Stimulated activated CD4-positive, alpha-beta T cell treated with anti-CD3 and anti-CD28 coated beads, TNF-alpha, amount 100 ng/mL, for 24 hours (primary cell): ENCODE results near the gene RFC5.
"Not testable (repeated sequence)": the region's sequence is repeated elsewhere in the genome, so short reads cannot be mapped to it uniquely, and the experiment has no call there.

Experiments
- DNase-seq, 3 experiments: peaks; one replicate each; pipeline ENCODE4 v3.0.0-alpha.2; 2020; ENCODE audit warnings: low read depth in 3 of 3

RFC5 gene

DNA sequence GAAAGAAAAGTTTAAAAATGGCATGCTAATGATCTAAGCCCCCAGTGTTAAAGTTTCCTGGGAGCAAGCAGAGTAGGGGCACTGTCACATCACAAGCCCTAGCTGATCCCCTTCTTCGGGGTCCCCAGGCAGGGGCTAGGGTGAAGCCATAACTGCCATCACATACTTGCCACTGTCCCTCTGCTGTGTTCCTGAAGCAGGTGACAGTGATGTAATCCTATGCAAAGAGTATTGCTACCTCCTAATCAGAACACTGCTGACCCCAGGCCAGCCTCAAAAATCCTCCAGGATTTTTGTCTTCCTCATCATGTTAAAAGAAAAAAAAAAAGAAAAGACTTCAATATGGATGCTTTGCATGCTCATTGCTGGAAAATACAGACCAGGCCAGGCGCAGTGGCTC lies 1.2 kb upstream of the RFC5 start:
- no peak for DNase-seq

DNA sequence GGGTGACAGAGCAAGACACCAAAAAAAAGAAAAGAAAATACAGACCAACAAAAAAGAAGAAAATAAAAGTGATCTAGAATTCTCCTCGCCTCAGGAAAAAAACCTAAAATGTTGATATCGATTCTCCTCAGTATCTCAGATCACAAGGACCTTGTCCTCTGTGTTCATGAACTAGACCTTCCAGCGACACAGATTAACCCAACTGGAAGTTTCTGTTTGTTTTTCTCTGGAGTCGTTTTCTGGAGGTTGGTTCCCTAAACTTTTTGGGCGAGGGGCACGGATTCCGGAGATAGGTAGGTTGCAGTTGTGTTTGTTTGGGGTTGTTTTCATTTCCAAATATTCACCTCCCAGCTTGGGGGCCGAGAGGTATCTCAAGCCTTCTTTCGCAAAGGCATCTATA lies 559 bp upstream of the RFC5 start:
- no peak for DNase-seq

DNA sequence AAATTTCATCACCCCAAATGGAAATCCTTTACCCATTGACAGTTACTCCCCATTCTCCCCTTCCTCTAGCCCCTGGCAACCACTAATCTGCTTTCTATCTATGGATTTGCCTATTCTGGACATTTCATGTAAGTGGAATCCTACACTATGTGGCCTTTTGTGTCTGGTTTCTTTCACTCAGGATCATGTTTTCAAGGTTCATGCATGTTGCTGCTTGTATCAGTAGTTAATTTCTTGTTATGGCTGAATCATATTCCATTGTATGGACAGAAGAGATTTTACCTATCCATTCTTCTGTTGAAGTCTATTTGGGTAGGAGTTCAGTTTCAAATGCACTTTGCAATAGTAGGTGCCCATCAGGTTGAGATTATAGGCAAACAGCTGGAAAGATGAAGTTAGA lies 1.4 kb downstream of the RFC5 start:
- DNase-seq: no peak

DNA sequence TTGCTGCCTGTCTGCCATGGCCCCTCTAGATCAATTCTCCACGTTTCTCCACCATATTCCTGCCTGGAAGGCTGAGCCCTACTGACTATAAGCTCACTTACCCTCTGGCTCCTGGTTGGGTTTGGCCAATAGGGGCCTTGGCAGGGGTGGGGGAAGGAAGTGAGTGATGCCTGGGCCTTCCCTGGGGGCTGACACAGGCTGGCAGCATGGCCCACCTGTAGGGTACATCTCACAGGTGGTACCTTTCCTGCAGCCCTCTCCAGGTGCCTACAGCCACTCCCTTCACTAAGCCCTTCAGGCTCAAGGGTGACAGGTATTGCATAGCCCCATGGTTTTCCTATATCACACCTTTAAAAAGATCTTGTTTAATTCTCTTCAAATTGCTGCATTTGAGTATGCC lies 3.5 kb downstream of the RFC5 start:
- DNase-seq: no peak

DNA sequence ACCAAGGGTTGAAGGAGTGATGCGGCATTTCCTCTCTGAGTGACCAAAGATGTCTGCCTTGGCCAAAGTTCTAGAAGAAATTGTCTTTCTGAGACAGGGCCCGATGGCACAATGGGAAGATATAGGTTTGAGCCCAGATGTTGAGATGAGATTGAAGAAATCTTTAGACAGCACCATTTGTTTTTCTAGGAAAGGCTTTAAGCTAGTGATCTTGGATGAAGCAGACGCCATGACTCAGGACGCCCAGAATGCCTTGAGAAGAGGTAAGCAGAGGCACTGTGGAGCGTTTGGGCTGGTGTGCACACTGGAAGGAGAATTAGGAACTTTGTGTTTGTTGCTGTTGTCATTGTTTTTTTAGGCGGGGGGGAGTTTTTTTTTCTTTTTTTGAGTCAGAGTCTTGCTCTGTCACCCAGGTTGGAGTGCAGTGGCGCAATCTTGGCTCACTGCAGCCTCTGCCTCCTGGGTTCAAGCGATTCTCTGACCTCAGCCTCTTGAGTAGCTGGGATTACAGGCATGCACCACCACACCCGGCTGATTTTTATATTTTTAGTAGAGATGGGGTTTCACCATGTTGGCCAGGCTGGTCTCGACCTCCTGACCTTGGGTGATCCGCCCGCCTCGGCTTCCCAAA lies 5.7 kb downstream of the RFC5 start:
- DNase-seq: not testable (repeated sequence)

DNA sequence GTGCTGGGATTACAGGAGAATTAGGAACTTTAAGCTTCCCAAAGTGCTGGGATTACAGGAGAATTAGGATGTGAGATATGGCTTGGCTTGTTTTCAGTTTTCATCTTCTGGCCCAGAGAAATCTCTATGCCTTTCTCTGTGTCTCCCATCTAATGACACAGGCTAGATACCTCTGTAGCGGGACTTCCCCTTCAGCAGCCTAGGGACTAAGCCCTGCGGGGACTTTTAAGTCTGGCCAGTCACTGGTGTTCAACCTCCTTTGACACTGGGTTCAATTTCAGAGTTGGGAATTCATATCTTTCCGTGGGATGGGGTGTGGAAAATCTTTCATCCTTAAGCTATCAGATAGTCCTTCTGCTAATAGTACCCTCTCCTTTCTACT lies 6.2 kb downstream of the RFC5 start:
- DNase-seq: no peak

DNA sequence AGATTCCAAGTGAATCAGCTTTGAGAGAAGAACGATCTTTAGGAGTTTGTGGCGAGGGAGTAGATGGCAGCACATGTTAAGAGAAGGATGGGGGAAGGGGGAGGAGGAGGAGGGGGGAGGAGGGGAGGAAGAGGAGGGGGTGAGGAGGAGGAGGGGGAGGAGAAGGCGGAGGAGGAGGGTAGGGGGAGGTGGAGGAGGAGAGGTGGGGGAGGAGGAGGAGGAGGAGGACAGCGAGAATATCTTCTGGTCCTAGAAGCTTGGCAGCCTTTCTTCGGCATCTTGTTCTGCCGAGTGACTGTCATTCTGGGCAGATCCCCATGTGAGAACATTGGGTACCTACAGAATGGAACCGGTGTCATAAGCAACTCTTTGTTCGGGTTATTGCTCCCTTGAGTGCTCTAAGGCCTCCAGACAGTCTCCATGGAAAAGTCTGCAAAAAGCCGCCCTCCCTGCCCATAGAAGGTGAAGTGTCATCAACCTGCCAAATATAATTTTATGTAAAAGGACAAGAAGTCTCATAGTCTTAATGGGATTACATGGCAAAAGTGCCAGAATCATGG lies 6.9 kb downstream of the RFC5 start:
- no peak for DNase-seq

DNA sequence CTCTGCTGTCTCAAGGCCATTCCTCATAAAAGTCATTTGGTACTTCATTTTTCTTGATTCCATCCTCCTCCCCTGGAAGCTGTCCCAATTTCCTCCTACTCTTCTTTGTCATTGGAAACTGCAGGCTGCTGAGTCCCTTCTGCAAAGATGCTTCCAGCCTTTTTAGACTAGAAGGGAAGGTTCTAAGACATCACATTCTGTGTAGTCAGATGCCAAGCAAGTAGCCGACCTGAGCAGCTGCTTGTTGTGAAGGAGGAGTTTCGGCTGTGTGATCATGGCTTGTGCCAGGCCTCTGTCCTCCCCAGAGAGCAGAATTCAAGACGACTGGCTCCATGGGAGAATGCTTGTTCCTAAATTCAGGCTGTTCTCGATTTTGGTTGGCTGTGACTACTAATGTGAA lies 8.7 kb downstream of the RFC5 start:
- no peak for DNase-seq

DNA sequence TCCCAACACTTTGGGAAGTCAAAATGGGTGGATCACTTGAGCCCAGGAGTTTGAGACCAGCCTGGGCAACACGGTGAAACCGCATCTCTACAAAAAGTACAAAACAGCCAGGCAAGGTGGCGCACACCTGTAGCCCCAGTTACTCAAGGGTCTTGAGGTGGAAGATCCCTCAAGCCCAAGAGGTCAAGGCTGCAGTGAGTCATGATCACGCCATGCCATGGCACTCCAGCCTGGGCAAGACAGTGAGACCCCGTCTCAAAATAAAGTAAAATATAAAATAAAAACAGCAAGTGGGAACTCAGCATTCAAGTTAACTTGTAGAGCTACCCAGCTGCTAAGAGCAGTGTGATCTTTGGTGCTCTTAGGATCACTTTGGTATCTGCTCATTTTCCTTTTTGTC lies 12.7 kb downstream of the RFC5 start:
- no peak for DNase-seq

DNA sequence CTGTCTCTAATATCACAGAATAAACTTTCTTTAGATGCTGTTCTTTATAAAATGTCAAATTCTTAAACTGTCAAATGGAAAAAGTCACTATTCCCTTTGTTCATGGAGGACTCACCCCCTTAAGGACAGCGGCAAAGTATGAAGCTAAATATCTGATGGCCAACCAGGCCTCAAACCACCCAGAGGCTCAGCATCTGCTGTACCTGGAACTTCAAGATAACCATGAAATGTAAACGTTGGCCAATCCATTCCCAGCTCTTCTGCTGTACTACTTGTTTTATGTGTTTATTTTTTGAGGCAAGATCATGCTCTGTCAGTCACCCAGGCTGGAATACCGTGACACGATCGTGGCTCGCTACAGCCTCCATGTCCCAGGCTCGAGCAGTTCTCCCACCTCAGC lies 15.7 kb downstream of the RFC5 start:
- no peak for DNase-seq

DNA sequence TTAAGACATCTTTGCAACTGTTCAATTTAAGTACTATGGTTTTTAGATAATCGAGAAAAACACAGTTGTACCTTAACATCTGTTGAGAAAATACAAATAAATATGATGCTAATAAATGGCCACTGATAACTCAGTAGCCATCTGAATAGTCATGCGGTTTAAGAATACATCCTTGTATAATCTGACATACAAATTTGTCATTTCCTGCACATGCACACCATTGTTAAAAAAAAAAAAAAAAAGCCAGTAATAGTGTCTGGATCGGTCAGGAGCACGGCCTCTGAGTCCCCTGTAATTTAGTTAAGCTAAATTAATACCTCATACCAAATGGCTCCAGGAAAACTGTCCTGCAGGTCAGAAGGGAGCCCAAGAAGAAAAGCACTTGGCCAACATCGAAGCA lies 16.8 kb downstream of the RFC5 start:
- DNase-seq: no peak

DNA sequence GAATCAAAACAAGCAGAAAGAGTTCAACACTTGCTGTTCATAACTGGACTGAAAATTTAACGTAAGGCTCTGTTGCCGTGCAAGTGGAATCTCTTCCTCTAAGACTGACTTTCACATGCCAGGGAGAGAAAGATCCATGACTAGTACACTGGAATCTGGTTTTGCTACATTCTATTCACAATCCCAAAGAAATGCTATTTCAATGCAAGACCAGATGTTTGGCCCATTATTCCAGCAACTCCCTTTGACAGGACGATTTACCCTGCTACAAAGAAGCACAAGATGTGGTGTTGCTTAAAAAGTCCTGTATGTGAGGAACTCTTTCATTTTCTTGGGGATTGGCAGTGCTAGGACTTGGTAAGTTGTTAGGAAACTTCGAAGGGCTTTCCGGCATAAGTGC lies 17.4 kb downstream of the RFC5 start:
- no peak for DNase-seq

DNA sequence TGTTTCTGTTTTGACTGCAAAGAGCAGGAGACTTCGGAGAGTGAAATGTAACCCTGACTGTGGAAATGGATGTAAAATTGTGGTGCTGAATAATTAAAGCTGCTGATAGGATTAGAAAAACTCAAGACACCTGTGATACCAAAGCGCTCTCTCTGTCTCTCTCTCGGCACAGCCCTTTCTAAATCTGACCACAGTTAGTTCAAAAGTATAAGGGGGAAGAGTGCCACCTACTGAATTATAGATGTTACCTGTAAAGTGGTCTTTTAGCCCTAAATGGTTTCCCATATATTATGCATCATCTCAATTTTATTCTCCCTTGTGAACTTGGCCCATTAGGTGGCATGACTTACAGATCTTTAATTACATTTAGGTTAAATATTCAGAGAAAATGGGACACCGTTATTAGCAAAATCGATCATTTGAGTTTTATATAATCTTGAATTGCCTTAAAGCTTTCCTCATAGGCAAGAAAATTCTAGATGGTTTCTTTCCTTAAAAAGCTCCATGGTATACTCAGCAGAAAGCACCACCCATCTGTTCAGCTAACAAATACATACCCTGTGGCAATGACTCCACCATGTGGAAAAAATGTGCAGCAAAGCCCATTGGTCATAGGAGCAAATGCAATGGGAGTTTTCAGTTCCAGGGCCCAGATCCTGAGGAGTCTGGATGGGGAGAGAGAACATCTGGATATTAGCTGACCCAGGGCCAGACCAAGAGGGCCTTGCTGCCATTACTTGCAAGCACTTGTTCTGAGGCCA lies 18.1 kb downstream of the RFC5 start:
- no peak for DNase-seq

DNA sequence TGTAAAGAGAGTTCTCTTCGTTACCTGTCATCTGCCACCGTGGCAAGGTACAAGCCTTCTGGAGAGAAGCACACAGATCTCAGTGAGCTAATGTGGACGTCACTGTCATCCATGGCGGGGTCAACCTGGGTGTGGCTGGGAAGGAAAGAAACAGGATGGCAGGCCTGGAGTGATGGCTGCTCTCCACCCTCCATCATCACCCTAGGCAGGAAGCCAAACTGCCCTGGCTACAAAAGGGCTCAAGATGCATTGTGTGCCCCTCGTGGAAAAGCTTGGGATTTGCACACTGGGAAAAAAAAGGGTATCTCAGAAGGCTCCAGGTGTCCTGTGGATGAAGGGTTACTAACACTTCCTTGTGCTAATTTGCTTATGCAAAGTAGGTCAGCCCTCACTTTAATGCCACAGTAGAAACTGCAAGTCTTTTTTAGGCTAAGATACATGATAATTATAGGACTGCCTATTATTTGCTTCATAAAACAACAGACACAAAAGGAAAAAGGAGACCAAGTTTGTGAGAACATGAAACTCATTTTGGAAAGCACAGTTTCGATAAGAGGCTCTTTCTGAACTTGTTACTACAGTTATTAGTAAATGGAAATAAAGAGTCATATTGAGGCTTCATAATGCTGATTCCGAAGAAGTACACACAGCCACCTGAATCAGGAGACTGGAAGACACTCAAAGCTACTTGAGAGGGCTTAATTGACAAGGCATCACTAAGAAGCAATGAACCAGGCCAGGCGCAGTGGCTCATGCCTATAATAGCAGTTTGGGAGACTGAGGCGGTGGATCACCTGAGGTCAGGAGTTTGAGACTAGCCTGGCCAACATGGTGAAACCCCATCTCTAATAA lies 18.9 kb downstream of the RFC5 start:
- no peak for DNase-seq

DNA sequence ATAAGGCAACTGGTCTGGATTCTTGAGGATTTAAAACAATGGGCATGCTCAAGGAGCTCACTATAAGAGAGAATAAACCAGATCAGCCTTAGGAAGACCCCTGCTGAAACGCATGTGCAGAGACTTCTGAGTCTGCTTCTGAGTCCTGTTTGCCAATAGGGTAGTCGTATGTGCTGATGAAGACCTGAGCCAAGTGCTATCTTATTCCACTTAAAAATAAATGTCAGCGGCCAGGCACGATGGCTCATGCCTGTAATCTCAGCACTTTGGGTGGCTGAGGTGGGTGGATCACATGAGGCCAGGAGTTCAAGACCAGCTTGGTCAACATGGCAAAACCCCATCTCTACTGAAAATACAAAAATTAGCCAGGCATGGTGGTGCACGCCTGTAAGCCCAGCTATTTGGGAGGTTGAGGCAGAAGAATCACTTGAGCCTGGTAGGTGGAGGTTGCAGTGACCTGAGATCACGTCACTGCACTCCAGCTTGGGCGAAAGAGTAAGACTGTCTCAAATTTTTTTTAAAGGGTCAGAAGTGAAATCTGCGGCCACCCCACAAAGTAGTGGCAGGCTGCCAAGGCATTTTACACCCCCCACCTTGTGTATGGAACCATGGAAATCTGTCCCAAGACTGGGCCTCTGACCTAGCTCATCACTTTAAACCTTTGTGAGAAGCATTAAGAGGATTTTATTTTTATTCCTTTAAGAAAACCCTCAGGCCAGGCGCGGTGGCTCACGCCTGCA lies 20.3 kb downstream of the RFC5 start:
- no peak for DNase-seq

DNA sequence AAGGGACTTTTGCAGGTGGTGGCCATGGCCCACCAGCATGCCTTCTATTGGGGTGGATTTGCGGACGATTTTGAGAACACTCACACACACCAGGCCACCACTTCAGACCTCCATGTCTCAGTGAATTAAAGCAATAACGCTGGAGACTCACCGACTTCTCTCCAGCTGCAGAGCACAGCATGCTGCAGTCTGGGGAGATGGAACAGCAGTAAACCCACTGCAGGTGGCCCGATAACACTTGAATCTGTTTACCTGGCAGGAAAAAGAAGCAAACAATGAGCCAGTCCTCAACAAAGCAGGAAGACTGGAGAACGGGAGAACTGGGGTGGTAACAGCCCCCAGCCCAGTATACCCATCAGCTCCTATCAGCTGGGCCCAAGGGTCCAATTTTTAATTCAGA lies 21.6 kb downstream of the RFC5 start:
- no peak for DNase-seq

DNA sequence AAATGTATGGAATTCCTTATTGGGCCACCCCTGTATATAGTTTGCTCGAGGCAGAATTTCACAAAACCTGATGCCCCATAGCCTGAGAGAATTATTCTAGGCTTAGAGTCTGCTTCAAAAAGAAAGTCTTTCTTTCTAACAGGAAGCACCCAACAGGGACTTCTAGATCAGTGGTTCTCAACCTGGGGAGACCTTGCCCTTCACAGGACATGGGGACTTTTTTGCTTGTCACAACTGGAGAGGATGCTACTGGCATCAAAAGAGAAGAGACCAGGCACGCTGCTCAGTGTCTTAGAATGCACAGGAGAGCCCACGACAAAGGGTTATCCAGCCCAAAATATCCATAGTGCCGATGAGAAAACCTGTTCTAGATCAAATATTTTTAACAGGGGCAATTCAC lies 25.6 kb downstream of the RFC5 start:
- DNase-seq: no peak

DNA sequence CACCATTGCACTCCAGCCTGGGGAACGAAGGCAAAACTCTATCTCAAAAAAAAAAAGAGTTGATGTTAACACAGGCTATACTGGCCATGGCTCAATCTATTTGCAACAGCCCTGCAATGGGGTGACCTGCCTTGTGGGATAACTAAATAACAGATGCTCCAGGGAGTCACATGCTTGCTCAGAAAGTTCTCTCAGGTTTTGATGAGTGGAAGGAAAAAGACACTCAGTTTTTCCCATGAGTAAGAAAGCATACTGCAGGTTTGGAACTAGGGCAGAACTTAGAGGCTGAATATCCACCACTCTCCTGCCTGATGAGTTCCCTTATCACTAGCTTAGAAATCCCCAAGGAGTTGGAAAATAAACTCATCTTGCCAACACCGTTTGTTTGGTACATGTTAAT lies 27.6 kb downstream of the RFC5 start:
- no peak for DNase-seq

DNA sequence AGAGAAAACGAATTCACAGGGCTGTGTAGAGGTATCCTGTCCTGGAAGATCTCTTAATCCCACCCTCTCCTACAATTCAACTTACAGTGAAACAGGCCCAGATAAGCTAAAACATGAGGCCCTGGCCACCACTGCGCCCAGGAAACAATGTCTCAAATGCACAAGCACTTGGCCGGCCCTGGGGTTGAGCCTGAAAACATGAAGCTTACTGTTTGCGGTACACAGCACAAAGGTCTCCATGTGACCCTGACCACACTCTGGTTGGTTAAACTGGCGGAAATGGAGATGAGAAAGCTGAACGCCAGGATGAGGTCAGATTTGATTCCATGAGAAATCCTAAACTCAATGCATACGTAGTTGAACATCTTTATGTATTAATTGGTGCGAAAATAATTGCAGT lies 28.1 kb downstream of the RFC5 start:
- no peak for DNase-seq

DNA sequence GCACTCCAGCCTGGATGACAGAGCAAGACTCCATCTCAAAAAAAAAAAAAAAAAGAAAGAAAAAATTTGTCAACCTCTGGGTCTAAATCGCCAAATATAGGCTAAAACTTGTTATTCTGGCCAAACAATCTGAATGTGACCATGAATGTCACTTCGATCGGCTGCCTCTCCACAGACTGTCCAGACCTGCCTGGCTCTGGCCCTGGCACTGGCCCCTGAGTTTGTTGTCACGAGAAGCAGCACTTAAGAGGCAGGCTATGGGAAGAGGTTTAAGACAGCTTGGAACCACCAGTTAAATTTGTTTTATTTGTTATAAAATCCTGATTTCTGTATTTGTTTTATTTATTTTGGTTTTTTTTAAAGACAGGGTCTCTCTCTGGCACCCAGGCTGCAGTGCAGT lies 29.9 kb downstream of the RFC5 start:
- DNase-seq: no peak

DNA sequence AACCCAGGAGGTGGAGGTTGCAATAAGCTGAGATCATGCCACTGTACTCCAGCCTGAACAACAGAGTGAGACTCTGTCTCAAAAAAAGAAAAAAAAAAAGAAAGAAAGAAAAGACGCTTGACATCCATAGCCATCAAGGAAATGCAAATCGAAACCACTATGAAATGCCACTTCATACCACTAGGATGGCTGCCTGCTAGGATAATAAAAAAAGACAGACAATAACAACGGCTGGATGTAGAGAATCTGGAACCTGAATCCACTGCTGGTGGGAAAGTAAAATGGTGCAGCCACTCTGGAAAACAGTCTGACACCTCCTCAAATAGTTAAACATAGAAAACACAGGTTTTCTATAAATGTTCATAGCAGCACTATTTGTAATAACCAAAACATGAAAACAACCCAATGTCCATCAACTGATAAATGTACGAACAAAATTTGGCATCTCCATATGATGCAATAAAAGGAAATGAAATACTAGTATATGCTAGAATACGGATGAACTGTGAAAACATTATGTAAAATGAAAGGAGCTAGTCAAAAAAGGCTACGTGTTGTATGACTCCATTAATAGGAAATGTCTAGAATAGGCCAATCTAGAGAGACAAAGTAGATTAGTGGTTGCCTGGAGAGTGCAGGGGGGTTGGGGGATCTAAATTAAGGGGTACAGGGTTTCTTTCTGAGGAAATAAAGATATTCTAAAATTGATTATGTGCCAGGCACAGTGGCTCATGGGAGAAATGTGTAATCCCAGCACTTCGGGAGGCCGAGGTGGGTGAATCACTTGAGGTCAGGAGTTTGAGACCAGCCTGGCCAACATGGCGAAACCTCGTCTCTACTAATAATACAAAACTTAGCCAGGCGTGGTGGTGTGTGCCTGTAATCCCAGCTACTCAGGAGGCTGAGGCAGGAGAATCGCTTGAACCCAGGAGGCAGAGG lies 34.7 kb downstream of the RFC5 start:
- no peak for DNase-seq
